Tibial nerve (tissue), 4 donors: ENCODE results near the gene AKT1S1. TPM values are rescaled to one million over a fixed set of nuclear protein-coding genes. Genes with fewer than 3 reads are reported as not detected.

Source experiments
- small RNA-seq: library from RNA; depleted of rRNA; stranded (forward); fragments of <200 nt; gene quantifications from one replicate; pipeline ENCODE3, GENCODE V24; 2016
- total RNA-seq, 4 donors: library from RNA; depleted of rRNA; stranded (reverse); fragments of >200 nt; gene quantifications; one replicate each; pipeline ENCODE4 v1.1.0, GENCODE V29; 2016

Gene AKT1S1
- total RNA-seq, 4 donors from 2014 or later = 20.6 to 27.4 (median 25.4) TPM

Small RNAs within 50 kb of the gene (small RNA-seq; reads per million reads assigned to genes)
- not detected for gene MIR4749

Other genes starting within 250 kb of the AKT1S1 start
- 100 to 1,000 TPM in 3 of 4 donors, 10 to 100 TPM in 1; 81.6 to 190 (median 162) TPM for gene RRAS, start 237.2 kb downstream of the AKT1S1 start, total RNA-seq
- gene SCAF1, start 235.1 kb downstream of the AKT1S1 start, total RNA-seq = 10 to 100 TPM; 20.1 to 53.7 (median 31.1) TPM
- gene IRF3, start 211.5 kb downstream of the AKT1S1 start, total RNA-seq = 10 to 100 TPM; 41.4 to 85.2 (median 72.4) TPM
- 1 to 10 TPM; 4.7 to 6.8 (median 5.8) TPM for gene BCL2L12, start 211.4 kb downstream of the AKT1S1 start, total RNA-seq
- gene PRMT1, start 200.1 kb downstream of the AKT1S1 start, total RNA-seq = 100 to 1,000 TPM; 106 to 147 (median 132) TPM
- gene ADM5, start 187.8 kb downstream of the AKT1S1 start, total RNA-seq = 1 to 10 TPM in 2 of 4 donors, not detected in 2; 1.5 to 4.3 TPM
- 1 to 10 TPM in 3 of 4 donors, under 1 TPM in 1; 0.44 to 4.1 (median 2.2) TPM for gene CPT1C, start 186.2 kb downstream of the AKT1S1 start, total RNA-seq
- gene TSKS, start 114.0 kb downstream of the AKT1S1 start, total RNA-seq = 1 to 10 TPM; 1.1 to 2.5 (median 1.6) TPM
- gene AP2A1, start 110.4 kb downstream of the AKT1S1 start, total RNA-seq = 100 to 1,000 TPM in 2 of 4 donors, 10 to 100 TPM in 2; 92.9 to 117 (median 104) TPM
- 10 to 100 TPM; 19.0 to 31.7 (median 26.8) TPM for gene FUZ, start 64.1 kb downstream of the AKT1S1 start, total RNA-seq
- 10 to 100 TPM; 26.2 to 54.0 (median 29.4) TPM for gene MED25, start 59.1 kb downstream of the AKT1S1 start, total RNA-seq
- gene PTOV1, start 26.2 kb downstream of the AKT1S1 start, total RNA-seq = 100 to 1,000 TPM in 2 of 4 donors, 10 to 100 TPM in 2; 75.6 to 113 (median 91.9) TPM
- 100 to 1,000 TPM in 1 of 4 donors, 10 to 100 TPM in 3; 52.7 to 158 (median 79.5) TPM for gene PNKP, start 9.8 kb downstream of the AKT1S1 start, total RNA-seq
- gene TBC1D17, start 347 bp upstream of the AKT1S1 start, total RNA-seq = 10 to 100 TPM; 47.7 to 56.5 (median 49.0) TPM
- gene IL4I1, start 19.5 kb upstream of the AKT1S1 start, total RNA-seq = 1 to 10 TPM in 2 of 4 donors, under 1 TPM in 1, not detected in 1; 0.63 to 3.0 (median 1.7) TPM
- 10 to 100 TPM; 12.6 to 19.0 (median 14.8) TPM for gene ATF5, start 51.9 kb upstream of the AKT1S1 start, total RNA-seq
- gene NUP62, start 52.1 kb upstream of the AKT1S1 start, total RNA-seq = 10 to 100 TPM; 32.8 to 43.5 (median 38.7) TPM
- 1 to 10 TPM; 2.6 to 7.5 (median 4.3) TPM for gene SIGLEC11, start 83.8 kb upstream of the AKT1S1 start, total RNA-seq
- gene VRK3, start 148.0 kb upstream of the AKT1S1 start, total RNA-seq = 10 to 100 TPM; 25.7 to 51.3 (median 30.1) TPM
- 10 to 100 TPM in 2 of 4 donors, 1 to 10 TPM in 2; 8.2 to 25.5 (median 14.3) TPM for gene ZNF473, start 148.7 kb upstream of the AKT1S1 start, total RNA-seq